GM19468 (cell line): ENCODE measurements around the gene COG3.

Experiments
- ATAC-seq: cut with Tn5 transposase; IDR thresholded peaks from one replicate; pipeline ENCODE4 v1.9.1; 2021; ENCODE audit warnings: mild to moderate bottlenecking, moderate library complexity, moderate number of reproducible peaks; ENCODE audit not compliant: unreplicated experiment; ENCODE audit errors: extremely low read depth

The COG3 gene

DNA sequence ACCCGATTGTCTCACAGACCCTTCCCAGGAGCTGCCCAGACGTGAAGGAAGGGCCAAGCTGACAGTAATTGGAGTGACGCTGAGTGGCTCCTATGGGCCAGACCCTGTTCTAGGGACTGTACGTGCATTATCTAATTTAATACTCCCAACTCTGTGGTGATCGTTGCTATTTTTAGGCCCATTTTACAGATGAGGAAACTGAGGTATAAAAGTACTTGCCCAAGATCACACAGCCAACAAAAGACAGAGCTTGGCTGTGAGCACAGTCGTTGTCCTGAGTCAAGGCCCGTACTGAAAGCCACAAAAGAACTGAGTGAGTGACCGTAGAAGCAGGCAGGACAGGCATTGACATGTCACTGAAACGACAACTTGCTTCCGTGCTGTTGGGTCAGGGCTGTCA lies 76.1 kb downstream of the COG3 start:
- ATAC-seq, result no peak

- no peak for ATAC-seq
Measured at GRCh38 chr13:45541806-45542205, 77.1 kb downstream of the COG3 start.

DNA sequence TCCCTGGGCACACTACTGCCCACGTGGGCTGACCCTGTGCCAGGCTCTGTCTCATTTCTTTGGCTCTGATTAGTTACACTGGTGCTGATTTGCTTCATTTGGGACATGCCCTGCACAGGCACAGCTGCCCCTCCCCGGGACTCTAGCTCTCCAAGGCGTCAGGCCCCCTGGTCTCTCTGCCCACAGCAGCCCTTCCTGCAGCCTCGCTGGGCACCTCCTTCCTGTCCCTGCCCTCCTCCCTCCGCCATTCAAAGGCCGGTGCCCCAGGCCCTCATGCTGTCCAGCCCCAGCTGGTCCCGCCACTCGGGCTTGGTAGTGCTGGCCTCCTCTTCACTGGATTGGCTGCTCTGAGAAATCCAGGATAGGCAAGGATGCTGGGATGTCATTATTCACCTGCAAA lies 77.7 kb downstream of the COG3 start:
- ATAC-seq, result no peak

- no peak for ATAC-seq
Measured at GRCh38 chr13:45542878-45543277, 78.1 kb downstream of the COG3 start.

DNA sequence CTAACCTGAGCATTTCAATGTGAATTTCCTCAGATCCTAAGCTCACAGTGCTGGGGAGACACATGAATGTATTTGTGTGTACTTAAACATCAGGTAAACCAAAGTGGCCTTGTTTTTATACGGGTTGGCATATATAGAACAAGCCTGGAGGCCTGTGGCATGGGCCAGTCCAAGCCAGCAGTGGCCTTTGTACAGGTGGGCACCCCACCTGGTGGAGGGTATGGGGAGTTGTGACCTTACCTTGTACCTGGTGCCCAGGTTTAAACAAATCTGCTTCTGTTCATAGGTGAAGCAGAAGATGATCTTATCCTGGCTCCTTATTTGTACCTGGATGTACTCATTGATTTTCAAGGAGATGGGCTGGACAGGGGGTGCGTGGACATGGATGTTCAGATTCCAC lies 79.8 kb downstream of the COG3 start:
- no peak for ATAC-seq

- ATAC-seq, result no peak
Measured at GRCh38 chr13:45545686-45546409, 81.1 kb downstream of the COG3 start.

GRCh38 chr13:45546410-45546765 lies 81.6 kb downstream of the COG3 start:
- no peak for ATAC-seq

- ATAC-seq, result no peak
Measured at GRCh38 chr13:45548281-45548680, 83.5 kb downstream of the COG3 start.

DNA sequence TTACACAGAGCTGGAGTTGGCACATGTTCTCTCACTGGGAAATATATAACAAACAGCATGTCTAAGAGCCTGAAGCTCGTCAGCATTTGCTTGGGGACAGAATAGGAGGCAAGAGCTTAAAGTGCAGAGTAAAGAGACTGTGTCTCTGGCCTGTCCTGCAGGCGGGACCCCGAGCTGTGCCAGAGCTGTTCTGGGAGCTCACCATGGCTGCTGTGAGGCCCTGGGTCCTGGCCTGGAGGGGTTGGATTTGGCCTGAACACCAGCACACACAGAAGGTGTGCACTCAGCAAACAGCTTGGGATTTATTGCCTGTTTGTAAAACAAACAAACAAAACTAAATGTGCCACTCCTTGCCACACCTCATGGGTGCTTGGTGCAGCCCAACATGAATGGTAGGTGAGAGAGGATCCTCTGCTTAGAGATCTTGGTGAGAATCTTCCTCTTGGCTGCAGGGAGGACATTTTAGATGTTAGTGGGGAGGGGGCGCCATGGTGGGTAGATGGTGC lies 89.9 kb downstream of the COG3 start:
- no peak for ATAC-seq

- ATAC-seq, result no peak
Measured at GRCh38 chr13:45564133-45564776, 99.5 kb downstream of the COG3 start.

- ATAC-seq, result no peak
Measured at GRCh38 chr13:45565331-45565730, 100.6 kb downstream of the COG3 start.

GRCh38 chr13:45575146-45575829 lies 110.5 kb downstream of the COG3 start:
- no peak for ATAC-seq

DNA sequence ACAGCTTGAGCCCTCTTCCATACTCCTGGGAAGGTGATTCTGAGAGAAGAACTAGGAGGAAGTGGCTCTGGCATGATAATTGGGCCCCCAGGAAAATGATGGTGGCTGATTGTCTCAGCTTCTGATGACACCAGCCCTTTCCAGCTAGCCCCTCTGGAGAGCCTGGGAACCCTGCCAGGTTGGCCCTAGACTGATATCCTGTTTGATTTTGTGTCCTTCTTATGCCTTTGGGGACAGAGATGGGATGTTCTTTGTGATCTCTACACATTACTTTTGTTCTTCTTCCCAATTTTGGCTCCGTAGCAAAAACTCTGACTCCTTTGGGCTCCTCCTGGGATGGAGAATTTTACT lies 111.1 kb downstream of the COG3 start:
- ATAC-seq, result no peak

DNA sequence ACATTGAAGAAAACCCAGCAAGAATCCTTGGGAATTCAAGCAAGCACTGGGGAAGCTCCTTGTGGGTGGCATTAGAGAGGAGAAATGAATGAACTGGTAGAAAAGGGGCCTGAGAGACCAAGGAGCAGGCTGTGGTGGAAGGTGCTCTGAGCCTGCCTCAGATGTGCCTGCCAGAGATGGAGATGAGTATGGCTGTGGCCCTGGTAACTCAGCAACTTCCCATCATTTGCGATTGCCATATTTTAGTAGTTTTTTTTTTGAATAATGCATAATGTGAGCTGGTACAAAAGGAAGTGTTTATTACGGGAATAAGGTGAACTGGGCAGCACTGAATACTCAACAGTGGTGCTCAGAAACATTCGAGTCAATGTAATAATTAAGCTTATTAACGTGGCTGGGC lies 111.7 kb downstream of the COG3 start:
- ATAC-seq, result no peak

- no peak for ATAC-seq
Measured at GRCh38 chr13:45582408-45583076, 117.8 kb downstream of the COG3 start.

DNA sequence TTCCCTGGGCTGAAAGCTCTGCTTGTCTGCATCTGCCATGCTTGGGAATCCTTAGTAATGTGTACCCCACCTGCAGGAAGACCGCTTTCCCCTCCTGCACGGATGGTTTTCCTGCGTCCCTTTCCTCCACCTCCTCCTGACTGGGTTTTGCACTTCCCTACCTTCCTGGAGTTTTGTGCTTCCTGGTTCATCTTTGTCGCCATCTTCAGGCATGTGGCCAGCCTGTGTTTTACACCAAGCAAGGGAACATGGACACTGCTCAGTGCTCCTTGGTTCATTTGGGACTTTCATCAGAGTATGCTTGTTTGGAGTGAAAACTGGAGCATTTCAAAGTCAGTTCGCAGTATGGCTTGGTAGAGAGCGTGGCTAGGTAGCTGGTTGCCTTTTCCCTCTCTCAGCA lies 120.1 kb downstream of the COG3 start:
- no peak for ATAC-seq
